ENCODE measurements around the gene OLFM1. TPM values are rescaled to one million over a fixed set of nuclear protein-coding genes. Genes with fewer than 3 reads are reported as not detected.

The OLFM1 gene
- total and polyA plus RNA-seq, 7 donors = 4.8 to 23.1 (median 11.2) TPM

GRCh38 chr9:135144581-135145170, 57.2 kb downstream of the OLFM1 start:
- Histone ChIP-seq H3K27ac (no peak overlapping the region), H3K36me3 (ENCODE audit: insufficient read depth in 1 of 2, low read depth in 1 of 2) (no peaks in the 10 kb centered on the region), H3K4me1 (no peaks in the 10 kb centered on the region), H3K4me3 (no peak overlapping the region), H3K27me3 (ENCODE audit: insufficient read depth in 3 of 3, low read length in 2 of 3) (peaks cover 0 to 45% (median 3%) of the 10 kb centered on the region in 3 donors), H3K9me3 (no peaks in the 10 kb centered on the region)
- 21 to 29% (median 29%) methylated on average over 16 of the region's 16 CpGs for WGBS, 3 donors
- ATAC-seq (no peak), DNase-seq (no peak)
- intact Hi-C loops (cut with DNase I) = no loop called here
- TF ChIP-seq CTCF (IDR thresholded peaks at IDR 0.05) = no peak

- Histone ChIP-seq H3K4me3 (no peak overlapping the region), H3K27me3 (ENCODE audit: insufficient read depth in 3 of 3, low read length in 2 of 3) (peaks cover 0 to 45% (median 3%) of the 10 kb centered on the region in 3 donors), H3K27ac (no peak overlapping the region), H3K36me3 (ENCODE audit: insufficient read depth in 1 of 2, low read depth in 1 of 2) (no peaks in the 10 kb centered on the region), H3K4me1 (no peaks in the 10 kb centered on the region), H3K9me3 (no peaks in the 10 kb centered on the region)
- WGBS, 3 donors = 72 to 90% (median 81%) methylated on average over 9 of the region's 9 CpGs
- DNase-seq (no peak), ATAC-seq (no peak)
- TF ChIP-seq CTCF (IDR thresholded peaks at IDR 0.05) = no peak
- intact Hi-C loops (cut with DNase I) = no loop called here
Measured at GRCh38 chr9:135145312-135145711, 57.8 kb downstream of the OLFM1 start.

- intact Hi-C loops (cut with DNase I) = no loop called here
Measured at GRCh38 chr9:135146241-135146640, 58.8 kb downstream of the OLFM1 start.

GRCh38 chr9:135146766-135147473, 59.5 kb downstream of the OLFM1 start:
- Histone ChIP-seq H3K27me3 (ENCODE audit: insufficient read depth in 3 of 3, low read length in 2 of 3) (peaks cover 0 to 45% (median 3%) of the 10 kb centered on the region in 3 donors), H3K9me3 (no peaks in the 10 kb centered on the region), H3K36me3 (ENCODE audit: insufficient read depth in 1 of 2, low read depth in 1 of 2) (no peaks in the 10 kb centered on the region), H3K4me1 (no peaks in the 10 kb centered on the region), H3K27ac (no peak overlapping the region), H3K4me3 (no peak overlapping the region)
- DNase-seq (no peak), ATAC-seq (peak in 1 of 4 donors; percentile 33)
- 22 to 33% (median 23%) methylated on average over 16 of the region's 16 CpGs for WGBS, 3 donors
- no peak for TF ChIP-seq CTCF (IDR thresholded peaks at IDR 0.05)
- intact Hi-C loops (cut with DNase I) = no loop called here

More at GRCh38 chr9:135146241-135146640, 58.8 kb downstream of the OLFM1 start:
- H3K27me3 ChIP-seq (ENCODE audit: insufficient read depth in 3 of 3, low read length in 2 of 3) = peaks cover 0 to 45% (median 3%) of the 10 kb centered on the region in 3 donors
- H3K4me3 ChIP-seq = no peak overlapping the region
- DNase-seq (no peak), ATAC-seq (no peak)
- no peak for TF ChIP-seq CTCF (IDR thresholded peaks at IDR 0.05)
- H3K27ac ChIP-seq = no peak overlapping the region
- WGBS, 3 donors = 39 to 64% (median 61%) methylated on average over 4 of the region's 4 CpGs
- H3K36me3 ChIP-seq (ENCODE audit: insufficient read depth in 1 of 2, low read depth in 1 of 2) = no peaks in the 10 kb centered on the region
- H3K9me3 ChIP-seq = no peaks in the 10 kb centered on the region
- H3K4me1 ChIP-seq = no peaks in the 10 kb centered on the region

All from psoas muscle (tissue), 8 donors.